KMS-11 (cell line): Measurements from ENCODE around the gene PSMD13.

Experiments used
- H2AFZ ChIP-seq: fragments of 200-600 bp; sonication (generic); 2 replicates; pipeline ENCODE4 v1.6.1; 2016; ENCODE audit warnings: antibody characterized with exemption, mixed run types, low read depth
- H3K27ac ChIP-seq: fragments of 200-600 bp; sonication (generic); 2 replicates; pipeline ENCODE4 v1.6.1; 2016; ENCODE audit warnings: mild to moderate bottlenecking, mixed run types
- H3K27me3 ChIP-seq: fragments of 200-600 bp; sonication (generic); 2 replicates; pipeline ENCODE4 v1.6.1; 2017; ENCODE audit warnings: mild to moderate bottlenecking, low read depth, mixed run types, moderate library complexity; ENCODE audit not compliant: insufficient read depth
- H3K36me3 ChIP-seq: fragments of 200-600 bp; sonication (generic); 2 replicates; pipeline ENCODE4 v1.6.1; 2017; ENCODE audit warnings: mild to moderate bottlenecking, mixed run types; ENCODE audit not compliant: insufficient read depth
- H3K4me1 ChIP-seq: fragments of 200-600 bp; sonication (generic); 2 replicates; pipeline ENCODE4 v1.6.1; 2016; ENCODE audit warnings: mild to moderate bottlenecking, low read depth, mixed run types; ENCODE audit not compliant: poor library complexity, severe bottlenecking
- H3K4me2 ChIP-seq: fragments of 200-600 bp; sonication (generic); 2 replicates; pipeline ENCODE4 v1.7.0; 2016; ENCODE audit warnings: mild to moderate bottlenecking, mixed run types
- H3K4me3 ChIP-seq: fragments of 200-600 bp; sonication (generic); IDR thresholded peaks from 2 replicates; pipeline ENCODE4 v1.6.1; 2017; ENCODE audit warnings: low read depth, low read length, mixed read lengths; ENCODE audit not compliant: insufficient read depth
- H3K79me2 ChIP-seq: fragments of 200-600 bp; sonication (generic); 2 replicates; pipeline ENCODE4 v1.6.1; 2016; ENCODE audit warnings: low read depth, mixed run types; ENCODE audit not compliant: insufficient read depth
- H3K9ac ChIP-seq: fragments of 200-600 bp; sonication (generic); 2 replicates; pipeline ENCODE4 v1.6.1; 2016; ENCODE audit warnings: mild to moderate bottlenecking, mixed run types
- H4K20me1 ChIP-seq: fragments of 200-600 bp; sonication (generic); 2 replicates; pipeline ENCODE4 v1.6.1; 2016; ENCODE audit warnings: mild to moderate bottlenecking, mixed run types; ENCODE audit not compliant: insufficient read depth
- CTCF ChIP-seq: fragments of 200-600 bp; sonication (generic); conservative IDR thresholded peaks from 2 replicates; pipeline ENCODE4 v1.6.1; 2017; ENCODE audit warnings: low read depth, mild to moderate bottlenecking, antibody characterized with exemption, low read length, moderate library complexity, mixed read lengths

Gene PSMD13

GRCh38 chr11:276219-276618 lies 39.4 kb downstream of the PSMD13 start:
- H2AFZ ChIP-seq: no peak overlapping the region
- no peaks in the 10 kb centered on the region for H3K36me3 ChIP-seq
- H3K79me2 ChIP-seq: no peaks in the 10 kb centered on the region
- no peak overlapping the region for H3K9ac ChIP-seq
- H3K4me2 ChIP-seq: no peak overlapping the region
- no peak for TF ChIP-seq CTCF
- H3K27ac ChIP-seq: no peak overlapping the region
- no peaks in the 10 kb centered on the region for H3K27me3 ChIP-seq
- H4K20me1 ChIP-seq: no peaks in the 10 kb centered on the region
- H3K4me1 ChIP-seq: no peaks in the 10 kb centered on the region
- H3K4me3 ChIP-seq: no peak overlapping the region

- peaks cover 11% of the 10 kb centered on the region for H3K27me3 ChIP-seq
- no peaks in the 10 kb centered on the region for H3K36me3 ChIP-seq
- no peaks in the 10 kb centered on the region for H3K4me1 ChIP-seq
- H3K4me2 ChIP-seq: no peak within 1 kb of the TSS
- no peak within 1 kb of the TSS for H2AFZ ChIP-seq
- H3K27ac ChIP-seq: no peak within 1 kb of the TSS
- H3K79me2 ChIP-seq: no peaks in the 10 kb centered on the region
- H4K20me1 ChIP-seq: no peaks in the 10 kb centered on the region
- no peak within 1 kb of the TSS for H3K4me3 ChIP-seq
- TF ChIP-seq CTCF: no peak
- no peak within 1 kb of the TSS for H3K9ac ChIP-seq
Observed at GRCh38 chr11:278001-278951, 41.5 kb downstream of the PSMD13 start, which contains the start of gene NLRP6. Gene NLRP6 (plus strand): TSS chr11:278407. CDS start chr11:278570, 163 bp downstream.

GRCh38 chr11:279040-279965 lies 42.5 kb downstream of the PSMD13 start:
- Histone ChIP-seq H3K4me2 (no peak overlapping the region), H3K27ac (no peak overlapping the region), H3K4me3 (no peak overlapping the region), H3K27me3 (peaks cover 17% of the 10 kb centered on the region), H3K79me2 (no peaks in the 10 kb centered on the region), H2AFZ (no peak overlapping the region), H3K4me1 (no peaks in the 10 kb centered on the region), H3K9ac (no peak overlapping the region), H3K36me3 (no peaks in the 10 kb centered on the region), H4K20me1 (no peaks in the 10 kb centered on the region)
- no peak for TF ChIP-seq CTCF

GRCh38 chr11:279966-280705 lies 43.4 kb downstream of the PSMD13 start:
- Histone ChIP-seq H3K27me3 (peaks cover 17% of the 10 kb centered on the region), H3K27ac (no peak overlapping the region), H3K36me3 (no peaks in the 10 kb centered on the region), H3K9ac (no peak overlapping the region), H3K4me1 (no peaks in the 10 kb centered on the region), H3K4me2 (no peak overlapping the region), H3K4me3 (no peak overlapping the region), H2AFZ (no peak overlapping the region), H3K79me2 (no peaks in the 10 kb centered on the region), H4K20me1 (no peaks in the 10 kb centered on the region)
- TF ChIP-seq CTCF: no peak
